K562 (cell line): ENCODE data around the gene FOXN3. TPM values are rescaled to one million over a fixed set of nuclear protein-coding genes. Genes with fewer than 3 reads are reported as not detected.

Source experiments
- ATAC-seq: fragments of 200-7000 bp; cut with Tn5 transposase; 3 replicates; pipeline ENCODE4 v1.9.1; 2020; ENCODE audit warnings: moderate library complexity
- BruUV-seq: library from RNA; stranded (reverse); fragments of 400-500 nt; replicated peaks from 2 replicates; lab custom pipeline; 2021; lab: Mats Ljungman, UMichigan
- CTCF ChIA-PET: fragments of 300-600 bp; formaldehyde crosslinking; extraction: SDS; loops from one replicate; lab custom pipeline; 2021; ENCODE audit warnings: low intra/inter-chr PET ratio; lab: Yijun Ruan, JAX
- POLR2A ChIA-PET: fragments of 300-600, 350-650 bp; sonication (Branson Sonifier 250); formaldehyde crosslinking; extraction: SDS; loops from one replicate; lab custom pipeline; 2021; ENCODE audit warnings: antibody characterized with exemption, inconsistent platforms; lab: Yijun Ruan, JAX
- DNase-seq, 4 experiments: peaks; one replicate each; pipeline versions ENCODE4 v3.0.0 to v3.0.0-alpha.2; 2011 to 2018; ENCODE audit warnings: low spot score in 3 of 4, mixed read lengths in 3 of 4; ENCODE audit errors: extremely low read depth in 1 of 4
- FAIRE-seq: peaks from 2 replicates; lab custom pipeline; 2011; peaks lifted over from hg19 to GRCh38; lab: Jason Lieb, UNC
- H2AFZ ChIP-seq: 2 replicates; pipeline ENCODE4 v1.6.0; 2011; ENCODE audit warnings: low read depth, low read length, control low read depth, inconsistent platforms
- H3K27ac ChIP-seq: fragments of 200-600 bp; 3 replicates; pipeline ENCODE4 v1.8.0; 2011; ENCODE audit warnings: low read depth, mild to moderate bottlenecking, control low read depth, inconsistent platforms, low read length, moderate library complexity, mixed read lengths; ENCODE audit errors: extremely low read depth
- H3K27me3 ChIP-seq, 2 experiments: fragments of 300-600 bp in 1 of 2; 2 replicates in 1 of 2; 3 replicates in 1 of 2; pipeline versions ENCODE4 v1.6.0 to v1.8.0; 2011; ENCODE audit warnings: inconsistent platforms in 2 of 2, low read length in 2 of 2, mild to moderate bottlenecking in 1 of 2, mixed read lengths in 1 of 2, moderate library complexity in 1 of 2; ENCODE audit not compliant: control insufficient read depth in 2 of 2, insufficient read depth in 2 of 2
- H3K36me3 ChIP-seq: fragments of 300-600 bp; 3 replicates; pipeline ENCODE4 v1.8.0; 2011; ENCODE audit warnings: mild to moderate bottlenecking, low read length, inconsistent platforms; ENCODE audit not compliant: control insufficient read depth, insufficient read depth
- H3K4me1 ChIP-seq, 2 experiments: fragments of 200-600 bp in 1 of 2; replicated peaks in 1 of 2; 2 replicates in 1 of 2; 3 replicates in 1 of 2; pipeline versions ENCODE4 v1.5.1 to v1.8.0; 2011; ENCODE audit warnings: inconsistent platforms in 2 of 2, low read length in 2 of 2, mild to moderate bottlenecking in 1 of 2, mixed read lengths in 1 of 2, moderate library complexity in 1 of 2; ENCODE audit not compliant: control insufficient read depth in 2 of 2, insufficient read depth in 2 of 2
- H3K4me2 ChIP-seq: 2 replicates; pipeline ENCODE4 v1.6.1; 2011; ENCODE audit warnings: low read length, control low read depth, inconsistent platforms, mixed read lengths; ENCODE audit not compliant: insufficient read depth
- H3K4me3 ChIP-seq: fragments of 200-600 bp; sonication (generic), shearing (Covaris generic); 2 replicates; pipeline ENCODE4 v1.5.1; 2016; ENCODE audit warnings: control low read depth, inconsistent platforms
- H3K79me2 ChIP-seq: fragments of 200-600 bp; 3 replicates; pipeline ENCODE4 v1.8.0; 2011; ENCODE audit warnings: low read length, inconsistent platforms; ENCODE audit not compliant: control insufficient read depth, insufficient read depth
- H3K9ac ChIP-seq, 2 experiments: 2 replicates each; pipeline versions ENCODE4 v1.6.0 to v1.6.1; 2011; ENCODE audit warnings: low read depth in 2 of 2, low read length in 2 of 2, control low read depth in 1 of 2, inconsistent platforms in 1 of 2, mild to moderate bottlenecking in 1 of 2, mixed read lengths in 1 of 2; ENCODE audit not compliant: insufficient read depth in 1 of 2
- H3K9me1 ChIP-seq: one replicate; pipeline ENCODE4 v1.6.0; 2011; ENCODE audit warnings: inconsistent platforms, mild to moderate bottlenecking, low read length, moderate library complexity; ENCODE audit not compliant: control insufficient read depth, insufficient read depth
- H3K9me3 ChIP-seq: replicated peaks from 2 replicates; pipeline ENCODE4 v1.5.1; 2011; ENCODE audit warnings: low read depth, low read length, inconsistent platforms; ENCODE audit not compliant: control insufficient read depth, insufficient read depth
- H4K20me1 ChIP-seq: replicated peaks from 2 replicates; pipeline ENCODE4 v1.6.1; 2011; ENCODE audit warnings: low read length, inconsistent platforms, mixed read lengths; ENCODE audit not compliant: control insufficient read depth, insufficient read depth
- EP400 ChIP-seq: fragments of 450-650 bp; IDR thresholded peaks from 2 replicates; pipeline ENCODE4 v1.6.1; 2017; ENCODE audit warnings: antibody characterized with exemption, mild to moderate bottlenecking, moderate library complexity
- HNRNPUL1 ChIP-seq: fragments of 200-400 bp; formaldehyde crosslinking; IDR thresholded peaks from 2 replicates; pipeline ENCODE4 v1.6.1; 2017; ENCODE audit warnings: low read length
- IRF2 ChIP-seq: sonication (generic); formaldehyde crosslinking; IDR thresholded peaks from 2 replicates; pipeline ENCODE4 v1.8.1; 2022; ENCODE audit warnings: mild to moderate bottlenecking, missing genetic modification reagents
- MAX ChIP-seq: sonication (generic); formaldehyde crosslinking; IDR thresholded peaks from 2 replicates; pipeline ENCODE4 v1.9.0; 2022; ENCODE audit warnings: mild to moderate bottlenecking, missing genetic modification reagents
- MIER1 ChIP-seq: fragments of 450-650 bp; IDR thresholded peaks from 2 replicates; pipeline ENCODE4 v1.6.1; 2016; ENCODE audit warnings: antibody characterized with exemption, mild to moderate bottlenecking, low read depth
- NR0B1 ChIP-seq: fragments of 450-650 bp; IDR thresholded peaks from one replicate; pipeline ENCODE4 v1.6.1; 2018; ENCODE audit warnings: mild to moderate bottlenecking, moderate library complexity; ENCODE audit not compliant: partially characterized antibody
- SNRNP70 ChIP-seq: fragments of 200-400 bp; formaldehyde crosslinking; optimal IDR thresholded peaks from 2 replicates; pipeline ENCODE3; 2017; ENCODE audit warnings: low read depth, low read length
- TSHZ1 ChIP-seq: fragments of 250-450 bp; sonication (Bioruptor Pico); IDR thresholded peaks from 2 replicates; pipeline ENCODE4 v1.4.0; 2020; ENCODE audit warnings: mild to moderate bottlenecking, moderate library complexity
- ZNF143 ChIP-seq: sonication (generic); formaldehyde crosslinking; IDR thresholded peaks from 2 replicates; pipeline ENCODE4 v1.9.0; 2022; ENCODE audit warnings: mild to moderate bottlenecking, missing genetic modification reagents
- WGBS: fragments of 100-300 bp; shearing (Covaris generic); methylation state at CpG from one replicate; pipeline ENCODE4 v1.1.6; 2016; ENCODE audit warnings: low coverage, mixed read lengths; ENCODE audit not compliant: insufficient coverage; ENCODE audit errors: missing lambda C conversion rate; 5-methylcytosine and 5-hydroxymethylcytosine counted together
- in situ Hi-C: fragments of 300-500 bp; cut with MboI; formaldehyde crosslinking; loops from 4 replicates; pipeline ENCODE4 v1.15.0; 2018; ENCODE audit warnings: inconsistent platforms, mixed read lengths
- intact Hi-C: fragments of 100-400 bp; cut with micrococcal nuclease; formaldehyde crosslinking; loops from 2 replicates; pipeline ENCODE4 v1.14.2; 2022
- polyA plus RNA-seq, 8 experiments: library from polyadenylated mRNA; depleted of rRNA in 4 of 8; stranded (reverse) in 5 of 8; unstranded in 3 of 8; fragments of >200 nt; fragmentation: Nextera tagmentation in 2 of 8; fragmentation: Illumina TruSeq in 1 of 8; extraction: Ambion mirVana in 2 of 8; extraction: Trizol in 1 of 8; gene quantifications; 2 replicates each; pipeline versions ENCODE4 v1.2.1 to v1.2.3, GENCODE V29; 2011 to 2014; ENCODE audit warnings: inconsistent platforms in 1 of 8, missing spikeins in 1 of 8
- total RNA-seq, 7 experiments: library from RNA; depleted of rRNA in 6 of 7; stranded (reverse); fragments of >200 nt in 6 of 7; fragmentation: Illumina TruSeq in 2 of 7; extraction: Trizol in 2 of 7; gene quantifications; 2 replicates each; pipeline versions ENCODE4 v1.2.1 to v1.2.3, GENCODE V29; 2011 to 2021; ENCODE audit warnings: low replicate concordance in 1 of 7

The FOXN3 gene
- total and polyA plus RNA-seq, 9 of the 15 experiments (the other 6 are each of a cell fraction or from before 2014, with no cell fraction given), result 0.07 to 1.3 (median 0.40) TPM

- Histone ChIP-seq H3K4me1 (no peaks in the 10 kb centered on the region), H3K36me3 (no peaks in the 10 kb centered on the region), H2AFZ (no peak overlapping the region), H3K4me2 (no peak overlapping the region), H3K9ac (no peak overlapping the region), H3K27me3 (peaks cover 0 to 21% of the 10 kb centered on the region in 2 experiments; a peak in 3 of 5 replicates), H3K9me3 (no peaks in the 10 kb centered on the region), H3K27ac (no peak overlapping the region), H3K79me2 (no peaks in the 10 kb centered on the region), H4K20me1 (no peaks in the 10 kb centered on the region), H3K4me3 (no peak overlapping the region), H3K9me1 (no peaks in the 10 kb centered on the region)
- no peak for DNase-seq
- WGBS, result 0% methylated on average over 1 of the region's 6 CpGs
- ChIA-PET CTCF (no interaction called here), POLR2A (no interaction called here)
- no peak for FAIRE-seq
- intact Hi-C loops, result no loop called here
- in situ Hi-C loops, result no loop called here
- BruUV-seq, result no TSS peak
- no peak for ATAC-seq
- TF ChIP-seq NR0B1 (no peak), EP400 (no peak), HNRNPUL1 (no peak), MAX (CRISPR knock-in tag) (no peak), SNRNP70 (no peak), MIER1 (no peak), IRF2 (no peak), ZNF143 (CRISPR knock-in tag) (no peak), TSHZ1 (CRISPR knock-in tag) (no peak)
Measured at GRCh38 chr14:89296281-89296745, 120.7 kb downstream of the FOXN3 start.
